Testis (tissue), 2 donors: ENCODE measurements around the gene AAMDC.

ENCODE experiments used
- POLR2A ChIP-seq: fragments of 450-650 bp; IDR thresholded peaks from one replicate; pipeline ENCODE4 v1.6.1; 2017; ENCODE audit warnings: antibody characterized with exemption, mild to moderate bottlenecking, moderate library complexity
- TF ChIP-seq, protein P1 (sequence below), 3 experiments: fragments of 450-650 bp in 2 of 3; fragments of 200-600 bp in 1 of 3; sonication (generic) in 1 of 3; IDR thresholded peaks; one replicate each; pipeline ENCODE4 v1.5.1; 2016 to 2019; ENCODE audit warnings: antibody characterized with exemption in 3 of 3, mild to moderate bottlenecking in 2 of 3, moderate library complexity in 1 of 3

- TF ChIP-seq, protein P1, sequence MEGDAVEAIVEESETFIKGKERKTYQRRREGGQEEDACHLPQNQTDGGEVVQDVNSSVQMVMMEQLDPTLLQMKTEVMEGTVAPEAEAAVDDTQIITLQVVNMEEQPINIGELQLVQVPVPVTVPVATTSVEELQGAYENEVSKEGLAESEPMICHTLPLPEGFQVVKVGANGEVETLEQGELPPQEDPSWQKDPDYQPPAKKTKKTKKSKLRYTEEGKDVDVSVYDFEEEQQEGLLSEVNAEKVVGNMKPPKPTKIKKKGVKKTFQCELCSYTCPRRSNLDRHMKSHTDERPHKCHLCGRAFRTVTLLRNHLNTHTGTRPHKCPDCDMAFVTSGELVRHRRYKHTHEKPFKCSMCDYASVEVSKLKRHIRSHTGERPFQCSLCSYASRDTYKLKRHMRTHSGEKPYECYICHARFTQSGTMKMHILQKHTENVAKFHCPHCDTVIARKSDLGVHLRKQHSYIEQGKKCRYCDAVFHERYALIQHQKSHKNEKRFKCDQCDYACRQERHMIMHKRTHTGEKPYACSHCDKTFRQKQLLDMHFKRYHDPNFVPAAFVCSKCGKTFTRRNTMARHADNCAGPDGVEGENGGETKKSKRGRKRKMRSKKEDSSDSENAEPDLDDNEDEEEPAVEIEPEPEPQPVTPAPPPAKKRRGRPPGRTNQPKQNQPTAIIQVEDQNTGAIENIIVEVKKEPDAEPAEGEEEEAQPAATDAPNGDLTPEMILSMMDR (IDR thresholded peaks at IDR 0.05), result no peak
- no peak for TF ChIP-seq POLR2A
Measured at GRCh38 chr11:77806993-77807392, 14.0 kb upstream of the AAMDC start.
